Right lobe of liver (tissue), 4 donors: ENCODE measurements around the gene PARP3.

Source experiments
- CTCF ChIP-seq, 4 donors: fragments of 200-600 bp in 3 of 4; fragments of 450-650 bp in 1 of 4; IDR thresholded peaks; one replicate each; pipeline versions ENCODE4 v1.5.1 to v1.8.0; 2016 to 2022; ENCODE audit warnings: antibody characterized with exemption in 4 of 4, mild to moderate bottlenecking in 2 of 4
- POLR2A ChIP-seq: fragments of 450-650 bp; IDR thresholded peaks from one replicate; pipeline ENCODE4 v1.6.1; 2017; ENCODE audit warnings: antibody characterized with exemption, mild to moderate bottlenecking
- donor health status: DM: no; HTN: no; CAD: no.
- donor health status: DM: no; HTN: no; CAD: no.
- donor health status: DM: no; HTN: yes; CAD: no.

- no peak for TF ChIP-seq POLR2A
- no peak for TF ChIP-seq CTCF (IDR thresholded peaks at IDR 0.05)
Observed at GRCh38 chr3:51969841-51970240, 27.7 kb downstream of the PARP3 start.
